ENCODE results near the gene RDH13. TPM values are rescaled to one million over a fixed set of nuclear protein-coding genes. Genes with fewer than 3 reads are reported as not detected.
"Not testable (repeated sequence)": the region's sequence is repeated elsewhere in the genome, so short reads cannot be mapped to it uniquely, and the experiment has no call there.

The RDH13 gene, protein sequence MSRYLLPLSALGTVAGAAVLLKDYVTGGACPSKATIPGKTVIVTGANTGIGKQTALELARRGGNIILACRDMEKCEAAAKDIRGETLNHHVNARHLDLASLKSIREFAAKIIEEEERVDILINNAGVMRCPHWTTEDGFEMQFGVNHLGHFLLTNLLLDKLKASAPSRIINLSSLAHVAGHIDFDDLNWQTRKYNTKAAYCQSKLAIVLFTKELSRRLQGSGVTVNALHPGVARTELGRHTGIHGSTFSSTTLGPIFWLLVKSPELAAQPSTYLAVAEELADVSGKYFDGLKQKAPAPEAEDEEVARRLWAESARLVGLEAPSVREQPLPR
- total RNA-seq: 81.0 to 88.6 TPM (median 85.7 TPM) in 3 replicates

DNA sequence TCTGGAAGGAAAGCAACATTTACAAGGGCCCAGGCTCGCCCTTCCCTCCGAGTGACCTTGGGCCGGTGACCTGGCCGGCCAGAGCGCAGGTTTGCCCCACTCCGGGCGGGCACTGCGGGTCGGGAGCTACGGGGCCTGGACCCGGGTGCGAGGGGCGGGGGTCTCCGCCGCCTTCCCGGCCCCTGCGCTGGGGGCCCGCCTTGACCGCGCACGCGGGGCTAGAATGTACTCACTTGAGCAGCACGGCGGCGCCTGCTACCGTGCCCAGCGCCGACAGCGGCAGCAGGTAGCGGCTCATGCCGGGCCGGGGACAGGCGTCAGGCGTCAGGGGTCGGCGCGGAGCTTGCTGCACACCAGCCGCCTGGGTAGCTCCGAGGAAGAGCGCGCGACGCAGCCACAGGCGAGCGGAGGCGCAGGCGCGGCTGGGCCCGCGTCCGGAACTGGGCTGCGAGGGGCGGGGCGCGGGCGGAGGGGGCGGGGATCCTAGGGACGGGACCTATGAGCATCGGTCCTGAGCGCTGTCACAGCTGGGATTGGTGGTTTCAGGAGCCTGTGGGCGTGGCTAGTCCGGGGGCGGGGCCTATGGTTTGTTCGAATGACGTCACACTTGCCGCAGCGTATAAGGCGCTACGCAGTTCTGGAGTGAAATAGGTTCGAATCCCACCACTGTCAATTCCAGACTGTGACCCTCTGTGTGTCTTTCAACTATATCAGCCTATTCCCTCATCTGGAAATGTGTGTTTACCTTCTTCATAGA is at the start of gene RDH13:
Gene RDH13 (minus strand): TSS at position 414 of the 757 bp plus-strand sequence. CDS start 116 bp downstream, at position 298.
- H3K4me3 Mint-ChIP-seq: peak within 1 kb of the TSS; percentile 88

DNA sequence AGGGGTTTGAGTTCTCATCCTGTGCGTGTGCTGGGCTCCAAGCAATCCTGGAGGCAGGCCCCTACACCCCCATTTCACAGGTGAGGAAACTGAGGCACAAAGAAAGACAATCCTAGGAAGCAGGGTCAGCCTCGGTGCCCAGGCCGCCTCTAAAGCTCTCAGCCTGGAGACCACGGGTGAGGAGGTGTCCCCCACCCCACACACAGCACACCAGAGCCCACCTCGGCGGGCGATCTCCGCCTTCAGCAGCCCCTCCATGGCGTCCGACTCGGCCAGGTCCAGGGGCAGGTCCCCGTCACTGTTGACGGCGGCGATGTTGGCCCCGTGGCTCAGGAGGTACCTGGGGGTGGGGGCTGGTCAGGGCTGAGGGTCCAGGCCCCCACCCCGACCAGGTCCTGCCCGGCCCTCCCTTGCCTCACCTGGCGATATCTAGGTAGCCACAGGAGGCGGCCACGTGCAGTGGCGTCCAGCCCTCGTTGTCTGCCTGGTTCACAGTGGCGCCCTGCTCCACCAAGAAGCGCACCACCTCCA is 49.4 kb upstream of the RDH13 start:
- no peak for DNase-seq (ENCODE audit: low spot score in 2 of 2, unreplicated experiment in 2 of 2)
- Mint-ChIP-seq H3K36me3 (peaks cover 8% of the 10 kb centered on the region), H3K27ac (peak overlapping the region; percentile 93), H3K4me1 (peaks cover 29% of the 10 kb centered on the region), H3K4me3 (no peak overlapping the region), H3K27me3 (ENCODE audit: low read depth) (no peaks in the 10 kb centered on the region), H3K9me3 (no peaks in the 10 kb centered on the region)
- TF ChIP-seq, protein P1, sequence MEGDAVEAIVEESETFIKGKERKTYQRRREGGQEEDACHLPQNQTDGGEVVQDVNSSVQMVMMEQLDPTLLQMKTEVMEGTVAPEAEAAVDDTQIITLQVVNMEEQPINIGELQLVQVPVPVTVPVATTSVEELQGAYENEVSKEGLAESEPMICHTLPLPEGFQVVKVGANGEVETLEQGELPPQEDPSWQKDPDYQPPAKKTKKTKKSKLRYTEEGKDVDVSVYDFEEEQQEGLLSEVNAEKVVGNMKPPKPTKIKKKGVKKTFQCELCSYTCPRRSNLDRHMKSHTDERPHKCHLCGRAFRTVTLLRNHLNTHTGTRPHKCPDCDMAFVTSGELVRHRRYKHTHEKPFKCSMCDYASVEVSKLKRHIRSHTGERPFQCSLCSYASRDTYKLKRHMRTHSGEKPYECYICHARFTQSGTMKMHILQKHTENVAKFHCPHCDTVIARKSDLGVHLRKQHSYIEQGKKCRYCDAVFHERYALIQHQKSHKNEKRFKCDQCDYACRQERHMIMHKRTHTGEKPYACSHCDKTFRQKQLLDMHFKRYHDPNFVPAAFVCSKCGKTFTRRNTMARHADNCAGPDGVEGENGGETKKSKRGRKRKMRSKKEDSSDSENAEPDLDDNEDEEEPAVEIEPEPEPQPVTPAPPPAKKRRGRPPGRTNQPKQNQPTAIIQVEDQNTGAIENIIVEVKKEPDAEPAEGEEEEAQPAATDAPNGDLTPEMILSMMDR (IDR thresholded peaks at IDR 0.05; ENCODE audit: unreplicated experiment): no peak

More for the DNA sequence above, at the start of gene RDH13:
- TF ChIP-seq, protein P1 (IDR thresholded peaks at IDR 0.05; ENCODE audit: unreplicated experiment): no peak
- Mint-ChIP-seq H3K27me3 (ENCODE audit: low read depth) (peaks cover 27% of the 10 kb centered on the region), H3K4me1 (peaks cover 52% of the 10 kb centered on the region), H3K9me3 (no peaks in the 10 kb centered on the region), H3K27ac (peak within 1 kb of the TSS; percentile 100), H3K36me3 (peaks cover 9% of the 10 kb centered on the region)
- peak; percentile 95 to 98 for DNase-seq (ENCODE audit: low spot score in 2 of 2, unreplicated experiment in 2 of 2)

DNA sequence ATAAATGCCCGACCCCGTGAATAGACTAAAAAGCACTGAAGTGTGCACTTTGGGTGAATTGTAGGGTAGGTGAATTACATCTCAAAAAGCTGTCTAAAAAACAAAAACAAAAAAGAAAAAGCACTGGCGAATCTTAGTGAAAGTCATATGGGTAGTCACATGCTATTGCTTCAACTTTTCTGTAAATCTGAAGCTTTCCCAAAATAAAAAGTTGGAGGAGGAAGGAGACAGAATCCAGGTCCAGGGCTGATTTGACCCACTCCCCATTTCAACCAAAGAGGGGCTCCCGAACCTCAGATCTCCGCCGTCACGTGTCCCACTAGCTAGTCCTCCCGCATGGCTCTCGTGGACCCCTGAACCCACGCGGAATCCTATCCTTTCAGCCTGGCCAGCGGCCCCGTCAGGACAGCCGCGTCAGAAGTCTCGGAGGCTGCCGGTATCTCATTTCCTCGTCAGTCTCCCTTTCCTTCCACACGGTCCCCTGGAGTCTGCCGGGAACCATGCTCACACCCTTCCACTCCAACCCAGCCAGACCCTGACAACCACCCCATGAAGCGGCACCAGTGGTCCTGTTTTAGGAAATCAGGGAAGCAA is 48.4 kb upstream of the RDH13 start:
- Mint-ChIP-seq H3K27me3 (ENCODE audit: low read depth) (no peaks in the 10 kb centered on the region), H3K4me3 (no peak overlapping the region), H3K27ac (peak overlapping the region; percentile 64), H3K9me3 (no peaks in the 10 kb centered on the region), H3K4me1 (peaks cover 23% of the 10 kb centered on the region), H3K36me3 (peaks cover 14% of the 10 kb centered on the region)
- no peak for DNase-seq (ENCODE audit: low spot score in 2 of 2, unreplicated experiment in 2 of 2)
- TF ChIP-seq, protein P1 (IDR thresholded peaks at IDR 0.05; ENCODE audit: unreplicated experiment): no peak

DNA sequence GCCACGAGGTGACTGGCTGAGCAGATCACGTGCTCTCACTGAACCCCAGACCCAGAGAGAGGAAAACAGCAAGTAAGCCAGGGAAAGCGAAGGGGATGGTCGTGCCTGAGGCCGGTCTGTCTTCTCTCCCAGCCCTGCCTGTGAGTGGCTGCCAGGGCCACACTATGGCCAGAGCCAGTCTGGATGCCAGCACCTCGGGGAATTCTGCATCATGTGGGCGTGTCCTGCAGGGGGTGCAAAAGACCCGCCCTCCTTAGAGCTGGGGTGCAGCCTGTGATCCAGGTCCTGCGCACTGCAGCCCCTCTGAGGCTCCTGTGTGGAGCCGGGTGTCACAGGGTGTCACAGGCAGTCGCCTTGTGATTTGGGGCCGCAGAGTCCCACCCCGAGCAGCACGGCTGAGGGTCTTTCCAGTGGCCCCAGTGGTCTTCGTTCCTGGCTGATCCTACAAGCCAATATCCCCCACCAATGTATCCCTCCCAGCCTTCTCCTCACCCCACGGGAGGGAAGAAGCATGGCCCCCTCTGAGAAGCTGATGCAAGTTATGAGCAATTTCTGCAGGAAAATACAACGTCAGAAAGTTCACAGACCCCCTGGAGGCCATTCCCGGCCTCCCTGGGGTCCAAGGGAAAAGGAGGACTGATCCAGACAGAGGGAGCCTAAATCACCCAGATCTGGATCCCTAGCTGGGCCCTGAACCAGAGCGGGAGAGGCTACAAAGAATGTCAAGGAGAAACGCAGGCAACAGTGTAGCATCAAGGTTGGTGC is 46.8 kb upstream of the RDH13 start:
- no peaks in the 10 kb centered on the region for H3K27me3 Mint-ChIP-seq (ENCODE audit: low read depth)
- H3K4me3 Mint-ChIP-seq: no peak overlapping the region
- peaks cover 8% of the 10 kb centered on the region for H3K4me1 Mint-ChIP-seq
- TF ChIP-seq, protein P1 (IDR thresholded peaks at IDR 0.05; ENCODE audit: unreplicated experiment): no peak
- no peaks in the 10 kb centered on the region for H3K9me3 Mint-ChIP-seq
- DNase-seq (ENCODE audit: low spot score in 2 of 2, unreplicated experiment in 2 of 2): no peak
- H3K36me3 Mint-ChIP-seq: peaks cover 14% of the 10 kb centered on the region
- H3K27ac Mint-ChIP-seq: no peak overlapping the region

DNA sequence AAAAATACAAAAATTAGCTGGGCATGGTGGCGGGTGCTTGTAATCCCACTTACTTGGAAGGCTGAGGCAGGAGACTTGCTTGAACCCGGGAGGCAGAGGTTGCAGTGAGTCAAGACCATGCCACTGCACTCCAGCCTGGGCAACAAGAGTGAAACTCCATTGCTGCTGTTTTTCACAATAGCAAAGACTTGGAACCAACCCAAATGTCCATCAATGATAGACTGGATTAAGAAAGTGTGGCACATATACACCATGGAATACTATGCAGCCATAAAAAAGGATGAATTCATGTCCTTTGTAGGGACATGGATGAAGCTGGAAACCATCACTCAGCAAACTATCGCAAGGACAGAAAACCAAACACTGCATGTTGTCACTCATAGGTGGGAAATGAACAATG is 44.3 kb upstream of the RDH13 start:
- H3K4me1 Mint-ChIP-seq; H3K27me3 Mint-ChIP-seq (ENCODE audit: low read depth); H3K27ac Mint-ChIP-seq; H3K4me3 Mint-ChIP-seq; H3K9me3 Mint-ChIP-seq; DNase-seq (ENCODE audit: low spot score in 2 of 2, unreplicated experiment in 2 of 2): not testable (repeated sequence)
- peaks cover 26% of the 10 kb centered on the region for H3K36me3 Mint-ChIP-seq

Data from mesothelial cell of epicardium (in vitro differentiated cells).